Stimulated activated CD4-positive, alpha-beta T cell treated with anti-CD3 and anti-CD28 coated beads, Interleukin-15, amount 100 ng/mL, for 48 hours (primary cell): ENCODE measurements around the gene PCDH10.

ENCODE experiments used
- DNase-seq, 2 donors: peaks; one replicate each; pipeline ENCODE4 v3.0.0-alpha.2; 2020; ENCODE audit warnings: low read depth in 2 of 2

PCDH10 gene

GRCh38 chr4:133149932-133150471, 908 bp downstream of the PCDH10 start:
- DNase-seq, result no peak

GRCh38 chr4:133150486-133151340, 1.6 kb downstream of the PCDH10 start:
- no peak for DNase-seq

GRCh38 chr4:133151341-133151690, 2.2 kb downstream of the PCDH10 start:
- DNase-seq, result no peak

- no peak for DNase-seq
Observed at GRCh38 chr4:133151691-133152329, 2.7 kb downstream of the PCDH10 start.

GRCh38 chr4:133152330-133152821, 3.3 kb downstream of the PCDH10 start:
- no peak for DNase-seq

- DNase-seq, result no peak
Observed at GRCh38 chr4:133152831-133153481, 3.9 kb downstream of the PCDH10 start.

GRCh38 chr4:133154725-133155124, 5.6 kb downstream of the PCDH10 start:
- DNase-seq, result no peak

GRCh38 chr4:133156096-133156495, 7.0 kb downstream of the PCDH10 start:
- DNase-seq, result no peak

- DNase-seq, result no peak
Observed at GRCh38 chr4:133156556-133156955, 7.5 kb downstream of the PCDH10 start.

- DNase-seq, result no peak
Observed at GRCh38 chr4:133157460-133158160, 8.5 kb downstream of the PCDH10 start.

GRCh38 chr4:133160853-133161252, 11.8 kb downstream of the PCDH10 start:
- no peak for DNase-seq

- no peak for DNase-seq
Observed at GRCh38 chr4:133161570-133162295, 12.6 kb downstream of the PCDH10 start.

- DNase-seq, result no peak
Observed at GRCh38 chr4:133162941-133163340, 13.8 kb downstream of the PCDH10 start.

- DNase-seq, result no peak
Observed at GRCh38 chr4:133178956-133179355, 29.9 kb downstream of the PCDH10 start.

- no peak for DNase-seq
Observed at GRCh38 chr4:133186210-133186609, 37.1 kb downstream of the PCDH10 start.

GRCh38 chr4:133186845-133187244, 37.8 kb downstream of the PCDH10 start:
- DNase-seq, result no peak

GRCh38 chr4:133188433-133189146, 39.5 kb downstream of the PCDH10 start:
- no peak for DNase-seq

- no peak for DNase-seq
Observed at GRCh38 chr4:133189147-133189517, 40.0 kb downstream of the PCDH10 start.

- DNase-seq, result no peak
Observed at GRCh38 chr4:133190098-133190497, 41.0 kb downstream of the PCDH10 start.

GRCh38 chr4:133208694-133209285, 59.7 kb downstream of the PCDH10 start:
- DNase-seq, result no peak
